Fibroblast of lung (primary cell): Measurements from ENCODE around the gene ARMH4.

Source experiments
- EZH2 ChIP-seq: IDR thresholded peaks from 2 replicates; pipeline ENCODE4 v1.5.1; 2012; ENCODE audit warnings: low read length, control low read depth, mild to moderate bottlenecking; ENCODE audit errors: missing control alignments
- TF ChIP-seq, protein P1 (sequence below), 2 donors: IDR thresholded peaks in 1 of 2; conservative IDR thresholded peaks in 1 of 2; 1 replicate in 1 of 2; 2 replicates in 1 of 2; pipeline ENCODE4 v1.5.1; 2011 to 2012; ENCODE audit warnings: low read length in 2 of 2, control low read depth in 1 of 2, inconsistent platforms in 1 of 2, low read depth in 1 of 2, mild to moderate bottlenecking in 1 of 2

GRCh38 chr14:58200480-58200841 is 48.4 kb upstream of the ARMH4 start:
- TF ChIP-seq, protein P1, sequence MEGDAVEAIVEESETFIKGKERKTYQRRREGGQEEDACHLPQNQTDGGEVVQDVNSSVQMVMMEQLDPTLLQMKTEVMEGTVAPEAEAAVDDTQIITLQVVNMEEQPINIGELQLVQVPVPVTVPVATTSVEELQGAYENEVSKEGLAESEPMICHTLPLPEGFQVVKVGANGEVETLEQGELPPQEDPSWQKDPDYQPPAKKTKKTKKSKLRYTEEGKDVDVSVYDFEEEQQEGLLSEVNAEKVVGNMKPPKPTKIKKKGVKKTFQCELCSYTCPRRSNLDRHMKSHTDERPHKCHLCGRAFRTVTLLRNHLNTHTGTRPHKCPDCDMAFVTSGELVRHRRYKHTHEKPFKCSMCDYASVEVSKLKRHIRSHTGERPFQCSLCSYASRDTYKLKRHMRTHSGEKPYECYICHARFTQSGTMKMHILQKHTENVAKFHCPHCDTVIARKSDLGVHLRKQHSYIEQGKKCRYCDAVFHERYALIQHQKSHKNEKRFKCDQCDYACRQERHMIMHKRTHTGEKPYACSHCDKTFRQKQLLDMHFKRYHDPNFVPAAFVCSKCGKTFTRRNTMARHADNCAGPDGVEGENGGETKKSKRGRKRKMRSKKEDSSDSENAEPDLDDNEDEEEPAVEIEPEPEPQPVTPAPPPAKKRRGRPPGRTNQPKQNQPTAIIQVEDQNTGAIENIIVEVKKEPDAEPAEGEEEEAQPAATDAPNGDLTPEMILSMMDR (conservative IDR thresholded peaks at IDR 0.05 in 1 of 2, IDR thresholded peaks at IDR 0.05 in 1 of 2; ENCODE audit: low read depth in 1 of 2, low read length in 2 of 2): no peak
- no peak for TF ChIP-seq EZH2
